ENCODE data around the gene SPATC1L. TPM values are rescaled to one million over a fixed set of nuclear protein-coding genes. Genes with fewer than 3 reads are reported as not detected.

SPATC1L gene
- total RNA-seq, 2 experiments from 2014 or later: 4.7 to 8.3 TPM

DNA sequence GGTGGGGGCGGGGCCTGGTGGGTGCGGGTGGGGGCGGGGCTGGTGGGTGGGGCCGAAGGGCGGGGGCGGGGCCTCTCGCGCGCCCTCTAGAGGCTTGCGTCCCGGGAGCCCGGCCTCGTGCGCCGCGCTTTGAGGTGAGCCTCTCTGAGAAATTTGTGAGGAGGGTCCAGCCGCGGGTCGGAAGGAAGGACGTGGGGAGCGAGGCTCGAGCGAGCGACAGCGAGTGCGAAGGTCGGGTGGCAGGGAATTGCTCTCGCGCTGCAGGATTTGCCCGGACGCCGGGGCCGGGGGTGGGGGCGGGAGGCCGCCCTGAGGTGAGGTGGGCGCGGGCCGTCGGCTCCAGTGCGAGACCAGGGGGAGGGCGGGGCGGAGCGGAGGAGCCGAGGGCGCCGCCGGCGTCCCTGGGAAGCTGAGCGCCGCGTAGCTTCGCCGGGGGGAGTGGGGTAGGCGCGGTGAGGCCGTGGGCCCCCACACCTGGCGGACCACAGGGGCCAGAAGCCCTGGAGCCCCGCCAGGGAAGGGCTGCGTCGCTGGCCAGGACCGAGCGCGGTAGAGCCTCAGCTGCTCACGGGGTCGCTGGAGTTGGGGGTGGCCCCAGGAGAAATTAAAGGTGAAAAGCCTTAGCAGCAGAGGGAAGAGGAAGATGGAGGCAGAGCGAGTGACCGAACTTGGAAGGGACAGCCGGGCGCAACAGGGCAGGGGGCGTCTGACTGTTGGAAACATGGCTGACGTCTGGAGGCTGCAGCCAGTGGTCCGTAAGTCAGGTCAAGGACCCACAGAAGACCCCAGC is 45.1 kb upstream of the SPATC1L start:
- peak overlapping the region; percentile 67; the same call in 1 of the 2 replicates for H2AFZ ChIP-seq (ENCODE audit: low read length)
- H4K20me1 ChIP-seq (ENCODE audit: insufficient read depth, low read length): 0 out of 2 replicates have a peak, but pooled peaks cover 11% of the 10 kb centered on the region
- intact Hi-C loops (cut with micrococcal nuclease; ENCODE audit: unreplicated experiment): loop anchor here (2.0 to 5.0 kb wide), 2 partner anchors 58 to 93 kb away; partner anchors contain the start of genes C21orf58, MCM3AP and YBEY
- ChIA-PET CTCF (ENCODE audit: unreplicated experiment) (no interaction called here), POLR2A (interaction anchor here (0.6 kb wide), 1 partner anchor 51 kb away, joined by 10 read pairs; no protein-coding TSS in a partner anchor)
- peak overlapping the region; percentile 79 for H3K4me3 ChIP-seq (ENCODE audit: low read depth, low read length, poor library complexity, severe bottlenecking)
- no TSS peak for BruUV-seq (replicated peaks)
- peak overlapping the region; percentile 80 for H3K4me2 ChIP-seq (ENCODE audit: low read length)
- TF ChIP-seq, protein P1, sequence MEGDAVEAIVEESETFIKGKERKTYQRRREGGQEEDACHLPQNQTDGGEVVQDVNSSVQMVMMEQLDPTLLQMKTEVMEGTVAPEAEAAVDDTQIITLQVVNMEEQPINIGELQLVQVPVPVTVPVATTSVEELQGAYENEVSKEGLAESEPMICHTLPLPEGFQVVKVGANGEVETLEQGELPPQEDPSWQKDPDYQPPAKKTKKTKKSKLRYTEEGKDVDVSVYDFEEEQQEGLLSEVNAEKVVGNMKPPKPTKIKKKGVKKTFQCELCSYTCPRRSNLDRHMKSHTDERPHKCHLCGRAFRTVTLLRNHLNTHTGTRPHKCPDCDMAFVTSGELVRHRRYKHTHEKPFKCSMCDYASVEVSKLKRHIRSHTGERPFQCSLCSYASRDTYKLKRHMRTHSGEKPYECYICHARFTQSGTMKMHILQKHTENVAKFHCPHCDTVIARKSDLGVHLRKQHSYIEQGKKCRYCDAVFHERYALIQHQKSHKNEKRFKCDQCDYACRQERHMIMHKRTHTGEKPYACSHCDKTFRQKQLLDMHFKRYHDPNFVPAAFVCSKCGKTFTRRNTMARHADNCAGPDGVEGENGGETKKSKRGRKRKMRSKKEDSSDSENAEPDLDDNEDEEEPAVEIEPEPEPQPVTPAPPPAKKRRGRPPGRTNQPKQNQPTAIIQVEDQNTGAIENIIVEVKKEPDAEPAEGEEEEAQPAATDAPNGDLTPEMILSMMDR (conservative IDR thresholded peaks at IDR 0.05; ENCODE audit: low read length): peak; percentile 64
- no peak for TF ChIP-seq EZH2phosphoT487 (IDR thresholded peaks at IDR 0.05; ENCODE audit: borderline replicate concordance, low read depth, low read length)
- no peak for DNase-seq (ENCODE audit: low spot score)
- H3K9me3 ChIP-seq (ENCODE audit: low read length): no peaks in the 10 kb centered on the region
- peaks cover 29% of the 10 kb centered on the region for H3K4me1 ChIP-seq (ENCODE audit: insufficient read depth, low read length, poor library complexity, severe bottlenecking)
- H3K9me2 ChIP-seq (ENCODE audit: insufficient read depth, low read length): no peaks in the 10 kb centered on the region
- H3K79me2 ChIP-seq (ENCODE audit: insufficient read depth, low read depth, low read length): peaks cover 35% of the 10 kb centered on the region; the same call in 1 of the 2 replicates
- peaks cover 42% of the 10 kb centered on the region for H3K36me3 ChIP-seq (ENCODE audit: insufficient read depth, low read length)
- peak overlapping the region; percentile 29 for H3K27ac ChIP-seq (ENCODE audit: low read depth, low read length, poor library complexity, severe bottlenecking)

DNA sequence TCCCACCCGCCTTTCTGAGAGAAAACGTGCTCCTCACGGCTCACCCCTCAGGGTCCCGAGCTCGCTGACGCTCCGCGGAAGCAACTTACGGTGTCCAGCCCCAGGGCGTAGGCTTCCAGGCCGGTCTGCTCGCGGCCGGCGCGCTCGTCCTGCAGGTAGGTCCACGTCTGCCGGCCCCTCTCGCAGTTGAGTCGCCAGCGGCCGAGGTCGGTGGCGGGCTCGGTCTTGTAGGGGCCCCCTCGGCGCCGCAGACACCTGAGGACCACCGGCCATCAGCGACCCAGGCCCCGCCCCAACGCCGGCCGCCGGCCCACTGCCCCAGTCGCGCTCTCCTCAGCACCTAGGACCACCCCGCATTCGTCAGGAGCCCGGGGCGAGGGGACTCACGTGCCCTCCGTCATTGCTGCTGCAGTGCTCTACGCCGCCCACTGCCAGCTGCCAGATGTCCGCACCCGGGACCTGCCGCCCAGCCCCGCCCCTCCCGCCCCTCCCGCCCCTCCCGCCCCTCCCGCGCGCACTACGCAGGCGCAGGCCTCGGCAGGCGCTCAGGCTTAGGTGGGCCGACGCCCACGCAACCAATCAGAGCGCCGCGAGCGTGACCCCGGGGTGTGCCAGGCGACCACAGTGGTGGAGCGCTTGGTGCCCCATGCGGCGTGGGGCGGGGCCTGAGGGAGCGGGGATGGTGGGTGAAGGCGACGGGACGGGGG is 44.2 kb upstream of the SPATC1L start, which contains the start of gene LSS:
TSS of gene LSS (minus strand) at position 430 of the 707 bp plus-strand sequence. CDS start at position 401, 29 bp downstream.
- TF ChIP-seq, protein P1 (conservative IDR thresholded peaks at IDR 0.05; ENCODE audit: low read length): no peak
- no peak for TF ChIP-seq EZH2phosphoT487 (IDR thresholded peaks at IDR 0.05; ENCODE audit: borderline replicate concordance, low read depth, low read length)
- peak within 1 kb of the TSS; percentile 53 for H3K27ac ChIP-seq (ENCODE audit: low read depth, low read length, poor library complexity, severe bottlenecking)
- H3K79me2 ChIP-seq (ENCODE audit: insufficient read depth, low read depth, low read length): peaks cover 35% of the 10 kb centered on the region; the same call in 1 of the 2 replicates
- H2AFZ ChIP-seq (ENCODE audit: low read length): peak within 1 kb of the TSS; percentile 67; the same call in 1 of the 2 replicates
- peak within 1 kb of the TSS; percentile 99 for H3K4me3 ChIP-seq (ENCODE audit: low read depth, low read length, poor library complexity, severe bottlenecking)
- no peaks in the 10 kb centered on the region for H3K9me2 ChIP-seq (ENCODE audit: insufficient read depth, low read length)
- H3K4me2 ChIP-seq (ENCODE audit: low read length): peak within 1 kb of the TSS; percentile 98
- ChIA-PET POLR2A (interaction anchor here (1.3 kb wide), 1 partner anchor 97 kb away, joined by 3 read pairs; no protein-coding TSS in a partner anchor), CTCF (ENCODE audit: unreplicated experiment) (no interaction called here)
- intact Hi-C loops (cut with micrococcal nuclease; ENCODE audit: unreplicated experiment): loop anchor here (1.0 to 5.0 kb wide), 3 partner anchors 59 to 230 kb away; partner anchors contain the start of genes C21orf58, DIP2A, MCM3AP and YBEY
- peaks cover 29% of the 10 kb centered on the region for H3K4me1 ChIP-seq (ENCODE audit: insufficient read depth, low read length, poor library complexity, severe bottlenecking)
- BruUV-seq (replicated peaks): no TSS peak
- peak; percentile 98 for DNase-seq (ENCODE audit: low spot score)
- H4K20me1 ChIP-seq (ENCODE audit: insufficient read depth, low read length): 0 out of 2 replicates have a peak, but pooled peaks cover 11% of the 10 kb centered on the region
- peaks cover 34% of the 10 kb centered on the region for H3K36me3 ChIP-seq (ENCODE audit: insufficient read depth, low read length)
- H3K9me3 ChIP-seq (ENCODE audit: low read length): no peaks in the 10 kb centered on the region

Measured in OCI-LY7 (cell line).